Lung (tissue), 12 donors: ENCODE data around the gene SLC25A33. TPM values are rescaled to one million over a fixed set of nuclear protein-coding genes. Genes with fewer than 3 reads are reported as not detected.

ENCODE experiments used
- ATAC-seq: fragments of 200-7000 bp; cut with Tn5 transposase; one replicate; pipeline ENCODE4 v1.9.1; 2020; ENCODE audit warnings: moderate number of reproducible peaks; ENCODE audit not compliant: insufficient read depth, low FRiP score
- DNase-seq, 3 donors: peaks; one replicate each; pipeline ENCODE4 v3.0.0-alpha.2; 2013 to 2017
- H3K27ac ChIP-seq, 2 donors: one replicate each; pipeline ENCODE4 v1.5.1; 2013; ENCODE audit warnings: mild to moderate bottlenecking in 2 of 2, moderate library complexity in 2 of 2, control low read depth in 1 of 2, inconsistent platforms in 1 of 2, low read depth in 1 of 2, low read length in 1 of 2
- H3K27me3 ChIP-seq, 3 donors: one replicate each; pipeline ENCODE4 v1.5.1; 2013; ENCODE audit warnings: low read length in 2 of 3; ENCODE audit not compliant: control insufficient read depth in 3 of 3, insufficient read depth in 3 of 3
- H3K36me3 ChIP-seq, 4 donors: one replicate each; pipeline ENCODE4 v1.5.1; 2013; ENCODE audit warnings: low read length in 4 of 4, mild to moderate bottlenecking in 1 of 4, moderate library complexity in 1 of 4; ENCODE audit not compliant: control insufficient read depth in 4 of 4, insufficient read depth in 4 of 4
- H3K4me1 ChIP-seq, 5 donors: one replicate each; pipeline ENCODE4 v1.5.1; 2013; ENCODE audit warnings: low read length in 5 of 5, mild to moderate bottlenecking in 2 of 5, moderate library complexity in 1 of 5; ENCODE audit not compliant: control insufficient read depth in 5 of 5, insufficient read depth in 5 of 5
- H3K4me3 ChIP-seq: one replicate; pipeline ENCODE4 v1.5.1; 2013; ENCODE audit warnings: mild to moderate bottlenecking, control low read depth, moderate library complexity
- H3K9ac ChIP-seq, 2 donors: one replicate each; pipeline ENCODE4 v1.5.1; 2013; ENCODE audit warnings: low read length in 2 of 2, control low read depth in 1 of 2; ENCODE audit not compliant: insufficient read depth in 1 of 2
- H3K9me3 ChIP-seq, 4 donors: one replicate each; pipeline ENCODE4 v1.5.1; 2013; ENCODE audit warnings: low read length in 3 of 4, mild to moderate bottlenecking in 1 of 4, moderate library complexity in 1 of 4; ENCODE audit not compliant: control insufficient read depth in 4 of 4, insufficient read depth in 3 of 4
- WGBS, 2 donors: extraction: QIAGEN DNeasy Blood & Tissue Kit; methylation state at CpG; one replicate each; pipeline ENCODE4 v1.1.7; 2013; 5-methylcytosine and 5-hydroxymethylcytosine counted together
- polyA plus RNA-seq, 2 donors: library from polyadenylated mRNA; stranded (reverse); fragments of 200-250 nt; gene quantifications; one replicate each; pipeline ENCODE4 v1.2.1, GENCODE V29; 2013
- total RNA-seq, 2 donors: library from RNA; depleted of rRNA in 1 of 2; stranded (reverse); fragments of >200 nt in 1 of 2; gene quantifications; one replicate each; pipeline ENCODE4 v1.2.1, GENCODE V29; 2014 to 2021
- TF ChIP-seq, protein P1 (sequence below): IDR thresholded peaks from 2 replicates; pipeline ENCODE4 v1.5.1; 2012; ENCODE audit warnings: mild to moderate bottlenecking; ENCODE audit errors: control extremely low read depth, extremely low read depth
- donor health status: control.
- donor health status: control.
- donor health status: Bipolar disorder and iron deficiency.
- donor health status: healthy.
- donor health status: DM: yes; HTN: yes; CAD: no.

The SLC25A33 gene
- total and polyA plus RNA-seq, 4 donors, result 3.2 to 5.2 (median 4.5) TPM

GRCh38 chr1:9592510-9593075 lies 53.3 kb downstream of the SLC25A33 start:
- WGBS, 2 donors, result 78 to 84% methylated on average over 16 of the region's 16 CpGs
- Histone ChIP-seq H3K4me3 (no peak overlapping the region), H3K27ac (no peak overlapping the region), H3K4me1 (peaks cover 17 to 69% (median 28%) of the 10 kb centered on the region in 5 donors), H3K9ac (peak overlapping the region in 1 of 2 donors; percentile 7), H3K36me3 (peaks cover 0 to 4% (median 0%) of the 10 kb centered on the region in 4 donors), H3K27me3 (no peaks in the 10 kb centered on the region), H3K9me3 (no peaks in the 10 kb centered on the region)
- TF ChIP-seq, protein P1, sequence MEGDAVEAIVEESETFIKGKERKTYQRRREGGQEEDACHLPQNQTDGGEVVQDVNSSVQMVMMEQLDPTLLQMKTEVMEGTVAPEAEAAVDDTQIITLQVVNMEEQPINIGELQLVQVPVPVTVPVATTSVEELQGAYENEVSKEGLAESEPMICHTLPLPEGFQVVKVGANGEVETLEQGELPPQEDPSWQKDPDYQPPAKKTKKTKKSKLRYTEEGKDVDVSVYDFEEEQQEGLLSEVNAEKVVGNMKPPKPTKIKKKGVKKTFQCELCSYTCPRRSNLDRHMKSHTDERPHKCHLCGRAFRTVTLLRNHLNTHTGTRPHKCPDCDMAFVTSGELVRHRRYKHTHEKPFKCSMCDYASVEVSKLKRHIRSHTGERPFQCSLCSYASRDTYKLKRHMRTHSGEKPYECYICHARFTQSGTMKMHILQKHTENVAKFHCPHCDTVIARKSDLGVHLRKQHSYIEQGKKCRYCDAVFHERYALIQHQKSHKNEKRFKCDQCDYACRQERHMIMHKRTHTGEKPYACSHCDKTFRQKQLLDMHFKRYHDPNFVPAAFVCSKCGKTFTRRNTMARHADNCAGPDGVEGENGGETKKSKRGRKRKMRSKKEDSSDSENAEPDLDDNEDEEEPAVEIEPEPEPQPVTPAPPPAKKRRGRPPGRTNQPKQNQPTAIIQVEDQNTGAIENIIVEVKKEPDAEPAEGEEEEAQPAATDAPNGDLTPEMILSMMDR, result no peak
- ATAC-seq (no peak), DNase-seq (no peak)

DNA sequence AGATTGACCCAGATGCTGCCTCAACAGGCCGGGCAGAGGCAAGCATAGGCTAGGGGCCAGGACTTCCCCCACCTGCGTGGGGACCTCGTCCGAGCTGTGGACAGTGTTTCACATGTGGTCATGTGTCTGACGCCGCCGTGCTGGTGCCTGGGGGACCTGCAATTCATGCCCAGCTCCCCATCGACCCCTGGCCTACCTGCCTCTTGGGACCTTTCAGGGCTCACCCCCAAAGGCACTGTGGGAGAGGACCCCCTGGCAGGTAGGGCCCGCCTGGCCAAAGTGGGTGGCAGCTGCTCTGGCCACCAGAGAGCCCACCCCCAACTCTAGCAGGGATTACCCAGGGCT lies 53.9 kb downstream of the SLC25A33 start:
- H3K27ac ChIP-seq, result peak overlapping the region; percentile 4 to 23
- H3K36me3 ChIP-seq, result peaks cover 0 to 10% (median 2%) of the 10 kb centered on the region in 4 donors
- WGBS, 2 donors, result 48 to 58% methylated on average over 9 of the region's 9 CpGs
- H3K9me3 ChIP-seq, result no peaks in the 10 kb centered on the region
- peaks cover 17 to 72% (median 28%) of the 10 kb centered on the region in 5 donors for H3K4me1 ChIP-seq
- DNase-seq (no peak), ATAC-seq (no peak)
- H3K27me3 ChIP-seq, result no peaks in the 10 kb centered on the region
- TF ChIP-seq, protein P1, result no peak
- peak overlapping the region in 1 of 2 donors; percentile 7 for H3K9ac ChIP-seq
- H3K4me3 ChIP-seq, result no peak overlapping the region

DNA sequence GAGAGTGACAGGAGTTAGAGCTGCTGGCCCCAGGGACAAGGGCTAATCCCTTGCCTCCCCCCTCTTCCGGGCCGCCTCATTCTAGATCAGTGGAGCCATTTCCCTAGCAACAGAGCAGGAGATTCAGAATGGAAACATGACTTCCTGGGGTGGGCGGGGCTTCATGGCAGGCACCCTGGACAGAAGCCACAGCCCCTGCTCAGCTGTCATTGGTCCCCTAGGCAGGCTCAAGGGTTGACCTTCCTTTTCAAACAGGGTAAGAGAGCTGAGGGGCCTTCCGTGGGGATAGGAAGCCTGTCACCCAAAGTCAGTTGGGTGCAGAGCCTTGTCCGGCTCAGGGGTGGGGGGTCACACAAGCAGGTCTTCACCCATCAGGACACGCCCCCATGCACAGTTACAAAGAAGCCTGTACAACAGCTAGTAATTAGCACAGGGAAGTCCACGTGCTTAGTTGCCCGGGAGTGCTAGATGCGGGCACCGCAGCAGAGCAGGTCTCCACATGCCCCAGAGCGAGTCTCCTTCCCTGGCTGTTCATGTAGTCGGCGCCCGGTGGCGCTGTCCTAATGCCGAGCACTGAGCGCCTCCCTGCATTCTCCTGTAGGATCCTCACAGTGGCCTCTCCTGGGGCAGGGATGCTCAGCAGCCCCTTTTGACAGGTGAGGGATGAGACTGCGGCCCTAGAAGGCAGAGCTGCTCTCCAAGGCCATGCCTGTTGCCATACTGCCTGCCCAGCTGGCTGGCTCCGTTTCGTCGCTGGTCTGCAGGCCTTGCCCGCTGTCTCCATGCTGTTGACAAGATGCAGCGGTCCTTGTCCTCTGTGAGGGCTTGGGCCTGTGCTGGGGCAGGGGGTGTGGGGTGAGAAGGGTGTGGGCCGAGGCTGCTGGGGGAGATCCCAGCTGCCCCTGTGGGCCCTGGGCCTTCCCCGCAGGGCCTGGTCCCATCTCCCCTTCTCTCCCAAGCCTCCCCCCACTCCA lies 54.5 kb downstream of the SLC25A33 start:
- no peak overlapping the region for H3K4me3 ChIP-seq
- WGBS, 2 donors, result 62 to 68% methylated on average over 25 of the region's 25 CpGs
- peaks cover 17 to 69% (median 28%) of the 10 kb centered on the region in 5 donors for H3K4me1 ChIP-seq
- H3K9me3 ChIP-seq, result no peaks in the 10 kb centered on the region
- peaks cover 0 to 13% (median 3%) of the 10 kb centered on the region in 4 donors for H3K36me3 ChIP-seq
- H3K27me3 ChIP-seq, result no peaks in the 10 kb centered on the region
- H3K9ac ChIP-seq, result peak overlapping the region in 1 of 2 donors; percentile 42
- DNase-seq (peak; percentile 94 to 96 (median 96)), ATAC-seq (no peak)
- TF ChIP-seq, protein P1, result no peak
- H3K27ac ChIP-seq, result peak overlapping the region; percentile 4 to 23
